Activated CD4-positive, alpha-beta T cell treated with anti-CD3 and anti-CD28 coated beads, Interleukin-2, amount 50 U/mL, for 24 hours (primary cell): ENCODE data around the gene LCN2.
A peak's percentile ranks its signal among the peaks of the same experiment; 100 is the strongest.

Source experiments
- DNase-seq, 2 donors: peaks; one replicate each; pipeline ENCODE4 v3.0.0-alpha.2; 2020; ENCODE audit warnings: low read depth in 1 of 2, low spot score in 1 of 2

The LCN2 gene

DNA sequence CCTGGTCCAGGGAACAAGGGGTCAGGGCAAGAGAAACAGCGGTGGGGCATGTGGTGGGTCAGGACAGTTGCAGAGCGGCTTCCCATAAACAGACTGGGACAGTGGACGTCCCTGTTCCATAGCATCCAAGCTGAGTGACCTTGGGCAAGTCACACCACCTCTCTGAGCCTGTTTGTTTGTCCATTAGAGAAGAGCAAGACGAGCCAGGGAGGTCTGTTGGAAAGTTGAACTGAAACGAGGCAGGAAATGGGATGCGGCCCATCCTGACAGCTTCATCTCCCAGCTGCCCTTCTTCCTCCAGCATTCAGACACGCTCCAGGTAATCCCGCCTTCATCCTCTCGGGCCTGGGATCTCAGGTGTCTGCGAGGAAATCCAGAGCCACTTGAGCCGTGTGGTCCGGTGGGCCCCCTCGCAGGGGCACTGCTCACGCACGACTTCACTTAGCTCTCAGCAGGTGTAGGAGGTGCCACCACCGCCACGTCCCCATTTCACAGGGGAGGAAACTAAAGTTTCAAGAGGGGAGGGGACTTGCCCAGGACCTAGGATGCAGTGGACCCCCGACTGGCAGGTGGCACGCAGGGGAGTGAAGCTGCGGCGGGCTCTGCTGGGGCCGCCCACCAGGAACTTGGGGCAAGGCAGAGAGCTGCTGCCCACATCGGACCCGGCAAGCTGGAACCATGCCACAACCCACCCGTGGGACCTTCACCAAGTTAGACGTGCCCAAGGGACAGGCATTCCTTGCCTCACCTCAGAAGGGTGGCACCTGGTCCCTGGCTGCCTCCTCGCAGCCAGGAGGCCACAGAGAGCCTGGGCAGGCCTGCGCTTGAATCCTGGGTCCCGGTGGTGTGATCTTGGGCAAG is 34.7 kb upstream of the LCN2 start:
- DNase-seq = no peak

DNA sequence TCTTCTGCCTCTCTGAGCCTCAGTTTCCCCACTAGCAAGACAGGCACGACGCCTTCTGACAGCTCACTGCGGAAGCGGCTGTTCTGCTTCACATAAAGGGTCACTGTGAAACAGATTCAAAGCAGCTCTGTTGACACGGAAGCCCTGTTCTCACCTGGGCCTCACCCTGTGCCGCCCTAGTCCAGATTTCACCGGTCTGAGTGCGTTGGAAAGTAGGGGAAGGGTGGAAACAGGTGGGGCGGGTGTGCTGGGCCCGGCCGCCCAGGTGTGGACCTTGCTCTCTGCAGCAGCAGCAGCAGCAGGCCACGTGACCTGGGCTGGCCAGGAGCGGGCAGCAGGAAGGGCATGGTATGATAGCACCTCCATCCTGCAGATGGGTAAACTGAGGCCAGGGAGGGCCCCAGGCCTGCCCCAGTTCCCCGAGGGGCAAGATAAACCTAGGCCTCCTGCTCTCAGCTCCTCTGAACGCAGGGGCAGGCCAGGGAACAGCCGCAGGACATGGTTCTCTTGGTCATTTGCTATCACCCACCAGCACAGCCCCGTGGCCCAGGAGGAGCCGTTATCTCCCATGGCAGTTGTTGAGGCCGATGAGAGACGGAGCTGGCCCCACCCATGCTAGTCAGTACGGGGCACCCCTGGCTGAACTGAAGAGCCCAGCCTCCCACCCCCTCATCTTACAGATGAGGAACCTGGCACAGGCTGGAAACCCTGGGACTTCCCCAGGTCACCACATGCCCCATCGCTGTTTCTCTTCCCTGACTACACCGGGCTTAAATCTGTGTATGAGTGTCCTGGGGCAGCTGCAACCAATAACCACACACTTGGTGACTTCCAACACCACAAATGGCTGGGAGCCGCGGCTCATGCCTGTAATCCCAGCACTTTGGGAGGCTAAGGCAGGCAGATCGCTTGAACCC is 33.8 kb upstream of the LCN2 start:
- no peak for DNase-seq

DNA sequence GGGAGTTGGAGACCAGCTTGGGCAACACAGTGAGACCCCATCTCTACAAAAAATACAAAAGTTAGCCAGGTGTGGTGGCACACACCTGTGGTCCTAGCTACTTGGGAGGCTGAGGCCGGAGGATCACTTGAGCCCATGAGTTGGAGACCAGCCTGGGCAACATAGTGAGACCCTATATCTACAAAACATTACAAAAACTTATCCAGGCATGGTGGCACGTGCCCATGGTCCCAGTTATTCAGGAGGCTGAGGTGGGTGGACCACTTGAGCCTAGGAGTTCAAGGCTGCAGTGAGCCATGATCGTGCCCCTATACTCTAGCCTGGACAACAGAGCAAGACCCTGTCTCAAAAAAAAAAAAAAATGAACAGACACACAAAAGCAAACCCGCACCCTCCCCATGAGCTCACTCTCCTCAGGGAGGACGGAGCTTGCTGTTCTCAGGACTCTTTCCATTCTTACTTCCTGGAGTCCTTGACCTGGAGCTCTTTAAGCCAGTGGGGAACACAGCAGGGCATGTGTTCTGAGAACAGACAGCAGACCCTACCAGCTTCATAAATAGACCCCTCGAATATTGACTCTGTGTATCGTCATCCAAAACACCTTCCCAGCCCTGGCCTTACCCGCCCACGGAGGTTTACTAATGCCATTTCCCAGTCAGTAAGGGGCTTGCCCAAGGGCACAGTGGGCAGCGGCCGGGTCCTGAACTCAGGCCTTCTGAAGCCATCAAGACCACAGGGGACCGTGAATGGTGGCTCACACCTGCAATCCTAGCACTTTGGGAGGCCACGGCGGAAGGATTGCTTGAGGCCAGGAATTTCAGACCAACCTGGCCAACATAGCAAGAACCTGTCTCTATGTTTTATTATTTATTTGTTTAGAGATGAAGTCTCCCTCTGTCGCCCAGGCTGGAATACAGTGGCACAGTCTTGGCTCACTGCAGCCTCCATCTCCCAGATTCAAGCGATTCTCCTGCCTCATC is 32.9 kb upstream of the LCN2 start:
- DNase-seq = no peak

GRCh38 chr9:128117613-128118471 is 31.4 kb upstream of the LCN2 start:
- DNase-seq = peak; percentile 94 to 99

DNA sequence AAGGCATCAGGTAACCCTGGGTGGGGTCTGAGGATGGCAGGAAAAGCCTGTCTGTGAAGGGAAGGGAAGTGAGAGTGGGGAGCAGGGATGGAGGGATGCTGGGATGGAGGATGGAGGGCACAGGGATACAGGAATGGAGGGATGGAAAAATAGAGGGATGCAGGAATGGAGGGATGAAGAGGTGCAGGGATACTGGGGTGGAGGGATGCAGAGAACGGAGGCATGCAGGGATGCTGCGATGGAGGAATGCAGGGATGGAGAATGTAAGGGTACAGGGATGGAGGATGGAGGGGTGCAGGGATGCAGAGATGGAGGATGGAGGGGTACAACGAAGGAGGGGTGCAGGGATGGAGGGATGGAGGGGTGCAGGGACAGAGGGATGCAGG is 30.8 kb upstream of the LCN2 start:
- no peak for DNase-seq

- no peak for DNase-seq
These were observed 30.1 kb upstream of the LCN2 start for GRCh38 chr9:128118971-128119665.

GRCh38 chr9:128120061-128120740 is 29.1 kb upstream of the LCN2 start:
- no peak for DNase-seq

GRCh38 chr9:128120741-128121465 is 28.4 kb upstream of the LCN2 start:
- no peak for DNase-seq

- no peak for DNase-seq
These were observed 27.8 kb upstream of the LCN2 start for GRCh38 chr9:128121466-128121810.

GRCh38 chr9:128121924-128122808 is 27.1 kb upstream of the LCN2 start:
- DNase-seq = no peak

GRCh38 chr9:128122809-128123175 is 26.5 kb upstream of the LCN2 start:
- no peak for DNase-seq

DNA sequence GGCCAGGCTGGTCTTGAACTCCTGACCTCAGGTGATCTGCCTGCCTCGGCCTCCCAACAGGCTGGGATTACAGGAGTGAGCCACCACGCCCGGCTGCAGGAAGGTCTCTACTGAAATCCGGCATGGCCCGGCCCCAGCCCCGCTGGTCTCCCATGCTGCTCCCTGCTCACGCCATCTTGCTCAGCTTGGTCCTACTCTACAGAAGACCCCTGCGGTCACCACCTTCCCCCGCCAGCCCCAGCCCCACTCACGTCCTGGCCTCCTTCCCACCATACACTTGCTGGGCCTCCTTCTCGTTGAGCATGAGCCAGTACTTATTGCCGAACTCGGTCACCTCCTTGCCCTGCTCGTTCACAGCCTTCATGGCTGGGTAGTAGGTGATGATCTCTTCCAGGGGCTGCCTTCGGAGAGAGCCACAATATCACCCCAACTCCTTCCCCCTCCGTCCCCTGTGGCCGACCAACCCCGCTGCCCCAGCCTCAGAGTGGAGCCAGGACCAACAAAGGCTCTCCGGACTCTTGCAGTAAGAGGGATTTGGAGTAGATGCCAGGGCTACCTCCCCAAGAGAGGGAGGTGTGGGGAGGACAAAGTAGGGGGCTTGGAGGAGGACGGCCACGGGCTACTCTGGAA is 25.7 kb upstream of the LCN2 start:
- DNase-seq = no peak

GRCh38 chr9:128124451-128124850 is 24.8 kb upstream of the LCN2 start:
- DNase-seq = no peak

- DNase-seq = no peak
These were observed 24.2 kb upstream of the LCN2 start for GRCh38 chr9:128124873-128125579.

DNA sequence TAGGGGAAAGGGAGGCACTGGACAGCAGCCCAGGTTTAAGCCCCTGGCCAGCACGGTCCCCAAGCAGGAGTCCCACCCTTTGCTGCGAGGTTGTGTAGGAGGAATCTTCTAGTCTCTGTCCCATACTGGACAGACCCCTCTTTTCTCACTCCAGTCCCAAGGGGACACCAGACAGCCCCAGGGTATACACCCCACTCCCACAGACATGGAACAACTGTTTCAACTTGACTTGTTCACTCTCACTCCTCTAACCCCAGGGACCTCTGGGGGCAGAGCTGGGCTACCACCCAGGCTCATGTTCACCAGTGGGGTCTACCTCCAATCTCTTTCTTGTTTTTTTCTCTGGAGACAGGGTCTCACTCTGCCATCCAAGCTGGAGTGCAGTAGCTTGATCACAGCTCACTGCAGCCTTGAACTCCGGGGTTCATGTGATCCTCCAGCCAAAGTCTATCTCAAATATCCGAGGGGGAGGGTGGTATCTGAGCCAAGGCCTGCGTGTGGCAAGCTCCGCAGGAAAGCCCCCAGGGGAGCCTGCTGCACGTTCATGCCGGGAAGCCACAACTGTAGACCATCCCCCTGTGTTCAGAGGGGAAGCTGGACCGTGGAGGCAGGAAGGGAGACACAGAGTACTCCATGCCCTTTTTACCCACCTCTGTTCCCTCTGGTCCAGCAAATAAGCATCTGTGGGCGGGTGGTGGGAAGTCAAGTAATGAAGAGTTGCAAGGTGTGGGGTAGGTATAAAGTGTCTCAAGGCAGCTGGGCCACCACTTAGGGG is 23.5 kb upstream of the LCN2 start:
- DNase-seq = no peak
